CD4-positive, alpha-beta memory T cell (primary cell): Measurements from ENCODE around the gene CXCR5. TPM values are rescaled to one million over a fixed set of nuclear protein-coding genes. Genes with fewer than 3 reads are reported as not detected.

Source experiments
- CTCF ChIA-PET: fragments of 350-600 bp; sonication (Branson Sonifier 250); formaldehyde crosslinking; loops from one replicate; lab custom pipeline; 2021; ENCODE audit warnings: inconsistent platforms; ENCODE audit not compliant: partially characterized antibody; lab: Charles Lee
- POLR2A ChIA-PET: fragments of 350-600 bp; sonication (Branson Sonifier 250); formaldehyde crosslinking; loops from one replicate; lab custom pipeline; 2021; ENCODE audit not compliant: partially characterized antibody; lab: Charles Lee
- DNase-seq, 5 donors: peaks; one replicate each; pipeline versions ENCODE4 v3.0.0 to v3.0.0-alpha.2; 2020 to 2022; ENCODE audit warnings: mixed read lengths in 1 of 5
- H3K27ac ChIP-seq: one replicate; pipeline ENCODE4 v1.7.0; 2013; ENCODE audit warnings: low read depth, low read length
- H3K27me3 ChIP-seq: 2 replicates; pipeline ENCODE4 v1.7.0; 2013; ENCODE audit warnings: mild to moderate bottlenecking, low read length, moderate library complexity; ENCODE audit not compliant: insufficient read depth
- H3K36me3 ChIP-seq: 2 replicates; pipeline ENCODE4 v1.7.0; 2013; ENCODE audit warnings: mild to moderate bottlenecking, low read length, moderate library complexity; ENCODE audit not compliant: insufficient read depth
- H3K4me1 ChIP-seq: 2 replicates; pipeline ENCODE4 v1.7.0; 2013; ENCODE audit warnings: mild to moderate bottlenecking, low read length, moderate library complexity; ENCODE audit not compliant: insufficient read depth
- H3K4me3 ChIP-seq, 2 donors: one replicate each; pipeline ENCODE4 v1.7.0; 2013; ENCODE audit warnings: low read length in 2 of 2, mild to moderate bottlenecking in 1 of 2
- H3K9me3 ChIP-seq, 2 donors: one replicate each; pipeline ENCODE4 v1.7.0; 2013; ENCODE audit warnings: low read length in 2 of 2, control low read depth in 1 of 2; ENCODE audit not compliant: control insufficient read depth in 1 of 2
- H3K27ac Mint-ChIP-seq, 7 donors: one replicate each; pipeline ENCODE4 v1.8.0; 2020 to 2021; ENCODE audit warnings: mixed read lengths in 7 of 7, mild to moderate bottlenecking in 6 of 7, inconsistent platforms in 3 of 7, moderate library complexity in 3 of 7
- H3K27me3 Mint-ChIP-seq, 2 donors: one replicate each; pipeline ENCODE4 v1.8.0; 2020 to 2021; ENCODE audit warnings: mixed read lengths in 2 of 2
- H3K36me3 Mint-ChIP-seq, 2 donors: one replicate each; pipeline ENCODE4 v1.8.0; 2020 to 2021; ENCODE audit warnings: mixed read lengths in 2 of 2, inconsistent platforms in 1 of 2, mild to moderate bottlenecking in 1 of 2
- H3K4me1 Mint-ChIP-seq, 4 donors: one replicate each; pipeline ENCODE4 v1.8.0; 2020 to 2021; ENCODE audit warnings: mixed read lengths in 4 of 4, mild to moderate bottlenecking in 1 of 4
- H3K4me3 Mint-ChIP-seq, 8 donors: one replicate each; pipeline ENCODE4 v1.8.0; 2020 to 2021; ENCODE audit warnings: mixed read lengths in 8 of 8, mild to moderate bottlenecking in 7 of 8, moderate library complexity in 6 of 8, inconsistent platforms in 3 of 8
- H3K9me3 Mint-ChIP-seq, 8 donors: one replicate each; pipeline ENCODE4 v1.8.0; 2020 to 2021; ENCODE audit warnings: mixed read lengths in 8 of 8, mild to moderate bottlenecking in 5 of 8, inconsistent platforms in 3 of 8, moderate library complexity in 1 of 8
- intact Hi-C: fragments of 100-400 bp; cut with micrococcal nuclease; formaldehyde crosslinking; loops from one replicate; pipeline ENCODE4 v1.15.1; 2023
- polyA plus RNA-seq, 2 donors: library from polyadenylated mRNA; unstranded; fragments of 300-500 nt; fragmentation: Illumina TruSeq; gene quantifications; one replicate each; pipeline ENCODE4 v1.2.3, GENCODE V29; 2021
- total RNA-seq, 2 experiments: library from RNA; stranded (reverse); gene quantifications; one replicate each; pipeline ENCODE4 v1.2.3, GENCODE V29; 2021

The CXCR5 gene
- total and polyA plus RNA-seq, 4 experiments from 2014 or later, result 7.9 to 21.5 (median 19.6) TPM

GRCh38 chr11:118856314-118856713 is 27.4 kb upstream of the CXCR5 start:
- Mint-ChIP-seq H3K4me1 (peaks cover 3 to 12% (median 7%) of the 10 kb centered on the region in 4 donors), H3K4me3 (no peak overlapping the region), H3K9me3 (no peaks in the 10 kb centered on the region), H3K36me3 (no peaks in the 10 kb centered on the region), H3K27ac (peak overlapping the region in 1 of 7 donors; percentile 7), H3K27me3 (no peaks in the 10 kb centered on the region)
- no peaks in the 10 kb centered on the region for H3K4me1 ChIP-seq
- ChIA-PET CTCF (interaction anchor here (0.9 to 1.3 kb wide), 3 partner anchors 27 to 67 kb away, joined by 3 to 4 read pairs (median 3); partner anchors contain the start of gene CXCR5), POLR2A (interaction anchor here (0.7 to 2.1 kb wide), 5 partner anchors 16 to 64 kb away, joined by 3 to 5 read pairs (median 3); no protein-coding TSS in a partner anchor)
- no peak overlapping the region for H3K4me3 ChIP-seq
- H3K9me3 ChIP-seq, result no peaks in the 10 kb centered on the region
- no peak for DNase-seq
- no peak overlapping the region for H3K27ac ChIP-seq
- H3K27me3 ChIP-seq, result no peaks in the 10 kb centered on the region
- intact Hi-C loops, result no loop called here
- H3K36me3 ChIP-seq, result no peaks in the 10 kb centered on the region

DNA sequence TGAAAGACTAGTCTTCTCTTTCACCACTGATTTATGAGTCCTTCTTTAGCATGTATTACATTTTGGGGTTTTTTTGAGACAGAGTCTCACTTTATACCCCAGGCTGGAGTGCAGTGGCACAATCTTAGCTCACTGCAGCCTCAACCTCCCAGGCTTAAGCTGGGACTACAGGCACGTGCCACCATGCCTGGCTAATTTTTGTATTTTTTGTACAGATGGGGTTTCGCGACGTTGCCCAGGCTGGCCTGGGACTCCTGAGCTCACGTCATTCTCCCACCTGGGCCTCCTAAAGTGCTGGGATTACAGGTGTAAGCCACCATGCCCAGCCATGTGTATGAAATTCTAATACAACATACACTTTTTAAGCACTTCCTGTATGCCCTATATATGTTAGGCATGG is 26.3 kb upstream of the CXCR5 start:
- H3K27me3 ChIP-seq, result no peaks in the 10 kb centered on the region
- Mint-ChIP-seq H3K4me3 (no peak overlapping the region), H3K27me3 (no peaks in the 10 kb centered on the region), H3K27ac (no peak overlapping the region), H3K36me3 (no peaks in the 10 kb centered on the region), H3K9me3 (no peaks in the 10 kb centered on the region), H3K4me1 (peaks cover 1 to 12% (median 7%) of the 10 kb centered on the region in 4 donors)
- CTCF ChIA-PET, result interaction anchor here (1.0 kb wide), 1 partner anchor 12 kb away, joined by 3 read pairs; no protein-coding TSS in a partner anchor
- no peaks in the 10 kb centered on the region for H3K36me3 ChIP-seq
- intact Hi-C loops, result no loop called here
- POLR2A ChIA-PET, result interaction anchor here (1.7 to 2.1 kb wide), 2 partner anchors 19 to 38 kb away, joined by 5 read pairs; no protein-coding TSS in a partner anchor
- no peak overlapping the region for H3K27ac ChIP-seq
- no peak overlapping the region for H3K4me3 ChIP-seq
- no peak for DNase-seq
- no peaks in the 10 kb centered on the region for H3K9me3 ChIP-seq
- H3K4me1 ChIP-seq, result no peaks in the 10 kb centered on the region

DNA sequence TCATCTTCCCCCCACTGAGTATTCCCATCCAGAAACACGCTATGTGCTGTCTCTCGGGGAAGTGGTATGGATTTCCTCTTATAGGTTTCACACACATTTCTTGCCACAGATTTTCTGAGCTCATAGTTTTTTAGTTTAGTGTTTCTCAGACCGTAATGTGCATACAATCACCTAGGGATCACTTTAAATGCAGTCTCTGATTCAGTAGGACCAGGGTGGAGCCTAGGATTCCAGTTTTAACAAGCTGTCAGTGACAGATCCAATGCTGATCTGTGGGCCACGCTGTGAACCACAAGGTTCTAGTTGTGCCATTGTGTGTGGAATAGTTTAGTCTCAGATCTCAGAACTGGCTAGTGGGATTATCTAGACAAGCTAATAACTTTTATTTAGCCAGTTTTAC is 23.7 kb upstream of the CXCR5 start:
- H3K4me3 ChIP-seq, result no peak overlapping the region
- H3K4me1 ChIP-seq, result no peaks in the 10 kb centered on the region
- H3K4me1 Mint-ChIP-seq, result peaks cover 3 to 12% (median 7%) of the 10 kb centered on the region in 4 donors
- intact Hi-C loops, result no loop called here
- H3K27ac ChIP-seq, result no peak overlapping the region
- DNase-seq, result no peak
- no peaks in the 10 kb centered on the region for H3K27me3 Mint-ChIP-seq
- ChIA-PET POLR2A (interaction anchor here (1.8 to 2.3 kb wide), 2 partner anchors 35 to 68 kb away, joined by 6 to 10 read pairs; partner anchors contain the start of gene DDX6), CTCF (interaction anchor here (1.1 to 2.4 kb wide), 2 partner anchors 9 to 170 kb away, joined by 4 to 10 read pairs; no protein-coding TSS in a partner anchor)
- no peaks in the 10 kb centered on the region for H3K9me3 Mint-ChIP-seq
- no peak overlapping the region for H3K27ac Mint-ChIP-seq
- H3K36me3 ChIP-seq, result no peaks in the 10 kb centered on the region
- H3K27me3 ChIP-seq, result no peaks in the 10 kb centered on the region
- H3K4me3 Mint-ChIP-seq, result no peak overlapping the region
- H3K36me3 Mint-ChIP-seq, result no peaks in the 10 kb centered on the region
- no peaks in the 10 kb centered on the region for H3K9me3 ChIP-seq

- Histone ChIP-seq H3K4me3 (no peak overlapping the region), H3K27me3 (no peaks in the 10 kb centered on the region), H3K4me1 (peaks cover 45% of the 10 kb centered on the region), H3K36me3 (no peaks in the 10 kb centered on the region), H3K27ac (peak overlapping the region; percentile 46), H3K9me3 (no peaks in the 10 kb centered on the region)
- POLR2A ChIA-PET, result interaction anchor here (1.8 to 13.5 kb wide), 4 partner anchors 26 to 79 kb away, joined by 5 to 398 read pairs (median 186); partner anchors contain the start of gene DDX6
- Mint-ChIP-seq H3K27me3 (no peaks in the 10 kb centered on the region), H3K27ac (peak overlapping the region; percentile 52 to 97 (median 81)), H3K9me3 (no peaks in the 10 kb centered on the region), H3K4me1 (peaks cover 24 to 42% (median 32%) of the 10 kb centered on the region in 4 donors), H3K4me3 (no peak overlapping the region), H3K36me3 (peaks cover 0 to 2% of the 10 kb centered on the region in 2 donors)
- intact Hi-C loops, result no loop called here
- CTCF ChIA-PET, result interaction anchor here (0.6 to 4.1 kb wide), 8 partner anchors 9 to 200 kb away, joined by 3 to 44 read pairs (median 7); partner anchors contain the start of genes CXCR5 and DDX6
- no peak for DNase-seq
These were observed 15.0 kb upstream of the CXCR5 start for GRCh38 chr11:118868659-118869058.

GRCh38 chr11:118870396-118871343 is 13.0 kb upstream of the CXCR5 start:
- DNase-seq, result peak in 2 of 5 donors; percentile 50 to 60
- H3K36me3 ChIP-seq, result no peaks in the 10 kb centered on the region
- intact Hi-C loops, result loop anchor here (1.0 to 2.0 kb wide), 3 partner anchors 22 to 80 kb away; no protein-coding TSS in a partner anchor
- H3K27ac ChIP-seq, result peak overlapping the region; percentile 82
- ChIA-PET POLR2A (interaction anchor here (0.6 to 13.5 kb wide), 31 partner anchors 9 to 236 kb away, joined by 3 to 398 read pairs (median 4); partner anchors contain the start of genes BCL9L, C2CD2L, DDX6 and RPS25), CTCF (interaction anchor here (0.7 to 4.1 kb wide), 21 partner anchors 8 to 181 kb away, joined by 3 to 44 read pairs (median 4); partner anchors contain the start of genes BCL9L, CXCR5 and DDX6)
- H3K9me3 ChIP-seq, result no peaks in the 10 kb centered on the region
- H3K27me3 ChIP-seq, result no peaks in the 10 kb centered on the region
- H3K4me3 Mint-ChIP-seq, result peak overlapping the region; percentile 80 to 89 (median 83)
- peak overlapping the region; percentile 96 to 100 (median 99) for H3K27ac Mint-ChIP-seq
- peaks cover 0 to 2% of the 10 kb centered on the region in 2 donors for H3K36me3 Mint-ChIP-seq
- H3K4me1 ChIP-seq, result peaks cover 66% of the 10 kb centered on the region
- no peaks in the 10 kb centered on the region for H3K27me3 Mint-ChIP-seq
- peaks cover 0 to 2% (median 0%) of the 10 kb centered on the region in 8 donors for H3K9me3 Mint-ChIP-seq
- peaks cover 41 to 62% (median 49%) of the 10 kb centered on the region in 4 donors for H3K4me1 Mint-ChIP-seq
- H3K4me3 ChIP-seq, result peak overlapping the region in 1 of 2 donors; percentile 33

DNA sequence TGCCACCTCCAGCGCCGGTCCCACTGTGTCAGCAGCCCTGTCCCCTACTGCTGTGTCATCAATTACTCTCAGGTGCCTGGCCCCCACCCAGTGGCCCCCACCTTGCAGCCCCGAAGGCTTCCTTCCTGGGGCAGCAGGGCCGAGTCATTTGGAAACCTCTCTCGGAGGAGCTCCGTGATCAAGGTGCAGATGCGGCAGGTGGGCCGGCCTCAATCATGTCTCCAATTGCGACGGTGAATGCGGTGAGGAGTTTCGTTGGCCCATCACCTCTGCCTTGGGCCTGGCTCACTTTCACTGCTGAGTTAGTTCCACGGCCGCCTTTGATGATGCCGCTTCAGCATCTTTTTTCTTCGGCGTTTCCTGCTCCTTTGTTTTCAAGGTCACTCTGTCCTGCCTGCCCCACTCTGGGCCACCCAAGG is 11.3 kb upstream of the CXCR5 start:
- intact Hi-C loops, result no loop called here
- peaks cover 56 to 79% (median 66%) of the 10 kb centered on the region in 4 donors for H3K4me1 Mint-ChIP-seq
- H3K4me3 ChIP-seq, result peak overlapping the region in 1 of 2 donors; percentile 26
- peaks cover 0 to 2% of the 10 kb centered on the region in 2 donors for H3K36me3 Mint-ChIP-seq
- H3K27ac Mint-ChIP-seq, result peak overlapping the region; percentile 92 to 99 (median 98)
- H3K27me3 ChIP-seq, result no peaks in the 10 kb centered on the region
- H3K27ac ChIP-seq, result peak overlapping the region; percentile 64
- no peaks in the 10 kb centered on the region for H3K36me3 ChIP-seq
- peaks cover 0 to 2% (median 0%) of the 10 kb centered on the region in 8 donors for H3K9me3 Mint-ChIP-seq
- peak overlapping the region; percentile 69 to 90 (median 76) for H3K4me3 Mint-ChIP-seq
- H3K9me3 ChIP-seq, result no peaks in the 10 kb centered on the region
- DNase-seq, result peak; percentile 62 to 87 (median 67)
- ChIA-PET CTCF (interaction anchor here (0.7 to 2.1 kb wide), 5 partner anchors 11 to 81 kb away, joined by 3 to 21 read pairs (median 3); partner anchors contain the start of genes CXCR5 and DDX6), POLR2A (interaction anchor here (0.7 to 13.5 kb wide), 11 partner anchors 17 to 83 kb away, joined by 3 to 398 read pairs (median 3); partner anchors contain the start of genes BCL9L and DDX6)
- peaks cover 83% of the 10 kb centered on the region for H3K4me1 ChIP-seq
- no peaks in the 10 kb centered on the region for H3K27me3 Mint-ChIP-seq
